GM18519 (cell line): Measurements from ENCODE around the gene HEATR9.

Source experiments
- ATAC-seq: cut with Tn5 transposase; IDR thresholded peaks from one replicate; pipeline ENCODE4 v1.9.1; 2021; ENCODE audit warnings: mild to moderate bottlenecking, moderate library complexity; ENCODE audit not compliant: unreplicated experiment, low FRiP score

The HEATR9 gene

GRCh38 chr17:35867574-35867973, 1.1 kb downstream of the HEATR9 start:
- ATAC-seq: no peak

GRCh38 chr17:35866341-35866950, 2.2 kb downstream of the HEATR9 start:
- ATAC-seq: no peak

- ATAC-seq: no peak
Observed at GRCh38 chr17:35865412-35866340, 3.0 kb downstream of the HEATR9 start.

- no peak for ATAC-seq
Observed at GRCh38 chr17:35864853-35865252, 3.8 kb downstream of the HEATR9 start.

GRCh38 chr17:35856603-35857002, 12.1 kb downstream of the HEATR9 start:
- ATAC-seq: no peak

GRCh38 chr17:35855965-35856364, 12.7 kb downstream of the HEATR9 start:
- ATAC-seq: no peak

- no peak for ATAC-seq
Observed at GRCh38 chr17:35849469-35850348, 19.0 kb downstream of the HEATR9 start.

GRCh38 chr17:35847633-35848373, 20.9 kb downstream of the HEATR9 start:
- no peak for ATAC-seq

- no peak for ATAC-seq
Observed at GRCh38 chr17:35847006-35847405, 21.7 kb downstream of the HEATR9 start.

- no peak for ATAC-seq
Observed at GRCh38 chr17:35846055-35846809, 22.5 kb downstream of the HEATR9 start.

- no peak for ATAC-seq
Observed at GRCh38 chr17:35844547-35844946, 24.1 kb downstream of the HEATR9 start.

- ATAC-seq: no peak
Observed at GRCh38 chr17:35843698-35844097, 25.0 kb downstream of the HEATR9 start.

GRCh38 chr17:35842239-35842638, 26.5 kb downstream of the HEATR9 start:
- no peak for ATAC-seq

GRCh38 chr17:35841505-35841904, 27.2 kb downstream of the HEATR9 start:
- no peak for ATAC-seq

GRCh38 chr17:35841101-35841500, 27.6 kb downstream of the HEATR9 start:
- no peak for ATAC-seq

GRCh38 chr17:35825206-35825605, 43.5 kb downstream of the HEATR9 start:
- no peak for ATAC-seq

- ATAC-seq: no peak
Observed at GRCh38 chr17:35821308-35821707, 47.4 kb downstream of the HEATR9 start.

GRCh38 chr17:35819455-35819854, 49.2 kb downstream of the HEATR9 start:
- no peak for ATAC-seq

GRCh38 chr17:35817196-35817595, 51.5 kb downstream of the HEATR9 start:
- ATAC-seq: no peak

GRCh38 chr17:35816723-35817122, 52.0 kb downstream of the HEATR9 start:
- ATAC-seq: no peak
